Measurements from ENCODE around the gene SLC2A14.
"Not testable (repeated sequence)": the region's sequence is repeated elsewhere in the genome, so short reads cannot be mapped to it uniquely, and the experiment has no call there.

The SLC2A14 gene

GRCh38 chr12:7872566-7873319, at the start of gene SLC2A14:
Gene SLC2A14 (minus strand): TSS chr12:7872915. CDS start chr12:7869880, 3,035 bp downstream.
- no peak for DNase-seq (ENCODE audit: low read depth in 2 of 2)

- not testable (repeated sequence) for DNase-seq (ENCODE audit: low read depth in 2 of 2)
Measured at GRCh38 chr12:7921181-7921580, 48.5 kb upstream of the SLC2A14 start.

GRCh38 chr12:7918268-7918590, 45.5 kb upstream of the SLC2A14 start:
- DNase-seq (ENCODE audit: low read depth in 2 of 2) = not testable (repeated sequence)

GRCh38 chr12:7917392-7918267, 44.9 kb upstream of the SLC2A14 start:
- DNase-seq (ENCODE audit: low read depth in 2 of 2) = no peak

- DNase-seq (ENCODE audit: low read depth in 2 of 2) = no peak
Measured at GRCh38 chr12:7916936-7917335, 44.2 kb upstream of the SLC2A14 start.

GRCh38 chr12:7915661-7916403, 43.1 kb upstream of the SLC2A14 start:
- no peak for DNase-seq (ENCODE audit: low read depth in 2 of 2)

GRCh38 chr12:7910106-7910505, 37.4 kb upstream of the SLC2A14 start:
- not testable (repeated sequence) for DNase-seq (ENCODE audit: low read depth in 2 of 2)

- DNase-seq (ENCODE audit: low read depth in 2 of 2) = no peak
Measured at GRCh38 chr12:7907009-7907408, 34.3 kb upstream of the SLC2A14 start.

GRCh38 chr12:7906303-7906702, 33.6 kb upstream of the SLC2A14 start:
- not testable (repeated sequence) for DNase-seq (ENCODE audit: low read depth in 2 of 2)

GRCh38 chr12:7905600-7906125, 32.9 kb upstream of the SLC2A14 start:
- not testable (repeated sequence) for DNase-seq (ENCODE audit: low read depth in 2 of 2)

GRCh38 chr12:7905071-7905470, 32.4 kb upstream of the SLC2A14 start:
- DNase-seq (ENCODE audit: low read depth in 2 of 2) = no peak

- DNase-seq (ENCODE audit: low read depth in 2 of 2) = not testable (repeated sequence)
Measured at GRCh38 chr12:7902416-7902815, 29.7 kb upstream of the SLC2A14 start.

GRCh38 chr12:7899755-7900154, 27.0 kb upstream of the SLC2A14 start:
- no peak for DNase-seq (ENCODE audit: low read depth in 2 of 2)

GRCh38 chr12:7896726-7897125, 24.0 kb upstream of the SLC2A14 start:
- DNase-seq (ENCODE audit: low read depth in 2 of 2) = not testable (repeated sequence)

GRCh38 chr12:7892186-7892980, 19.7 kb upstream of the SLC2A14 start:
- no peak for DNase-seq (ENCODE audit: low read depth in 2 of 2)

GRCh38 chr12:7884689-7885088, 12.0 kb upstream of the SLC2A14 start:
- no peak for DNase-seq (ENCODE audit: low read depth in 2 of 2)

- DNase-seq (ENCODE audit: low read depth in 2 of 2) = not testable (repeated sequence)
Measured at GRCh38 chr12:7881736-7882120, 9.0 kb upstream of the SLC2A14 start.

GRCh38 chr12:7880952-7881735, 8.4 kb upstream of the SLC2A14 start:
- not testable (repeated sequence) for DNase-seq (ENCODE audit: low read depth in 2 of 2)

- DNase-seq (ENCODE audit: low read depth in 2 of 2) = no peak
Measured at GRCh38 chr12:7879246-7879645, 6.5 kb upstream of the SLC2A14 start.

- DNase-seq (ENCODE audit: low read depth in 2 of 2) = no peak
Measured at GRCh38 chr12:7877420-7877819, 4.7 kb upstream of the SLC2A14 start.

All from stimulated activated CD8-positive, alpha-beta memory T cell treated with anti-CD3 and anti-CD28 coated beads, Interleukin-7, amount 100 ng/mL, for 1 hour (primary cell).